IPS-NIHi7 (cell line): Measurements from ENCODE around the gene FOXL2NB.
A peak's percentile ranks its signal among the peaks of the same experiment; 100 is the strongest.

Source experiments
- DNase-seq: peaks from one replicate; pipeline ENCODE4 v3.0.0; 2012; ENCODE audit warnings: mixed read lengths; ENCODE audit errors: extremely low spot score

Gene FOXL2NB

GRCh38 chr3:138928727-138929372 lies 18.2 kb upstream of the FOXL2NB start:
- no peak for DNase-seq

GRCh38 chr3:138933068-138933668 lies 13.8 kb upstream of the FOXL2NB start:
- no peak for DNase-seq

GRCh38 chr3:138933981-138934691 lies 12.9 kb upstream of the FOXL2NB start:
- DNase-seq: no peak

GRCh38 chr3:138935505-138935862 lies 11.5 kb upstream of the FOXL2NB start:
- DNase-seq: no peak

GRCh38 chr3:138935863-138936740 lies 10.9 kb upstream of the FOXL2NB start:
- DNase-seq: peak; percentile 86

- DNase-seq: no peak
Measured at GRCh38 chr3:138936741-138937689, 10.0 kb upstream of the FOXL2NB start.

- DNase-seq: peak; percentile 28
Measured at GRCh38 chr3:138937690-138938055, 9.3 kb upstream of the FOXL2NB start.

- DNase-seq: no peak
Measured at GRCh38 chr3:138938056-138938876, 8.8 kb upstream of the FOXL2NB start.

- peak; percentile 18 for DNase-seq
Measured at GRCh38 chr3:138938877-138939560, 8.0 kb upstream of the FOXL2NB start.

- DNase-seq: peak; percentile 51
Measured at GRCh38 chr3:138939561-138940241, 7.3 kb upstream of the FOXL2NB start.

GRCh38 chr3:138940446-138940845 lies 6.6 kb upstream of the FOXL2NB start:
- DNase-seq: no peak

GRCh38 chr3:138941259-138941885 lies 5.6 kb upstream of the FOXL2NB start:
- peak; percentile 68 for DNase-seq

GRCh38 chr3:138942271-138942670 lies 4.7 kb upstream of the FOXL2NB start:
- DNase-seq: no peak

- no peak for DNase-seq
Measured at GRCh38 chr3:138942861-138943623, 4.0 kb upstream of the FOXL2NB start.

- DNase-seq: peak; percentile 31
Measured at GRCh38 chr3:138943724-138944653, 3.0 kb upstream of the FOXL2NB start.

GRCh38 chr3:138944654-138944928 lies 2.4 kb upstream of the FOXL2NB start:
- DNase-seq: no peak
